Large intestine (tissue), 3 donors: Measurements from ENCODE around the gene ASAP2. TPM values are rescaled to one million over a fixed set of nuclear protein-coding genes. Genes with fewer than 3 reads are reported as not detected.

Experiments used
- DNase-seq, 2 donors: peaks; one replicate each; pipeline versions ENCODE4 v3.0.0 to v3.0.0-alpha.2; 2013
- H3K27ac ChIP-seq: one replicate; pipeline ENCODE4 v1.5.1; 2013; ENCODE audit warnings: low read length
- H3K27me3 ChIP-seq: 2 replicates; pipeline ENCODE4 v1.6.1; 2013; ENCODE audit warnings: low read length; ENCODE audit not compliant: control insufficient read depth, insufficient read depth
- H3K36me3 ChIP-seq: 2 replicates; pipeline ENCODE4 v1.6.1; 2013; ENCODE audit warnings: low read length; ENCODE audit not compliant: control insufficient read depth, insufficient read depth
- H3K4me1 ChIP-seq: one replicate; pipeline ENCODE4 v1.6.1; 2013; ENCODE audit warnings: low read length; ENCODE audit not compliant: control insufficient read depth, insufficient read depth
- H3K4me3 ChIP-seq: one replicate; pipeline ENCODE4 v1.5.1; 2013; ENCODE audit warnings: low read length
- H3K9me3 ChIP-seq: one replicate; pipeline ENCODE4 v1.6.1; 2013; ENCODE audit warnings: mild to moderate bottlenecking, low read depth, low read length, moderate library complexity; ENCODE audit not compliant: control insufficient read depth
- WGBS: methylation state at CpG from one replicate; pipeline ENCODE4 v1.1.5; 2013; ENCODE audit warnings: low lambda C conversion rate; ENCODE audit not compliant: insufficient coverage; 5-methylcytosine and 5-hydroxymethylcytosine counted together
- polyA plus RNA-seq: library from polyadenylated mRNA; unstranded; fragments of 120-200 nt; gene quantifications from one replicate; pipeline ENCODE4 v1.2.1, GENCODE V29; 2013

Gene ASAP2
- polyA plus RNA-seq, 1 donor: 20.0 TPM

DNA sequence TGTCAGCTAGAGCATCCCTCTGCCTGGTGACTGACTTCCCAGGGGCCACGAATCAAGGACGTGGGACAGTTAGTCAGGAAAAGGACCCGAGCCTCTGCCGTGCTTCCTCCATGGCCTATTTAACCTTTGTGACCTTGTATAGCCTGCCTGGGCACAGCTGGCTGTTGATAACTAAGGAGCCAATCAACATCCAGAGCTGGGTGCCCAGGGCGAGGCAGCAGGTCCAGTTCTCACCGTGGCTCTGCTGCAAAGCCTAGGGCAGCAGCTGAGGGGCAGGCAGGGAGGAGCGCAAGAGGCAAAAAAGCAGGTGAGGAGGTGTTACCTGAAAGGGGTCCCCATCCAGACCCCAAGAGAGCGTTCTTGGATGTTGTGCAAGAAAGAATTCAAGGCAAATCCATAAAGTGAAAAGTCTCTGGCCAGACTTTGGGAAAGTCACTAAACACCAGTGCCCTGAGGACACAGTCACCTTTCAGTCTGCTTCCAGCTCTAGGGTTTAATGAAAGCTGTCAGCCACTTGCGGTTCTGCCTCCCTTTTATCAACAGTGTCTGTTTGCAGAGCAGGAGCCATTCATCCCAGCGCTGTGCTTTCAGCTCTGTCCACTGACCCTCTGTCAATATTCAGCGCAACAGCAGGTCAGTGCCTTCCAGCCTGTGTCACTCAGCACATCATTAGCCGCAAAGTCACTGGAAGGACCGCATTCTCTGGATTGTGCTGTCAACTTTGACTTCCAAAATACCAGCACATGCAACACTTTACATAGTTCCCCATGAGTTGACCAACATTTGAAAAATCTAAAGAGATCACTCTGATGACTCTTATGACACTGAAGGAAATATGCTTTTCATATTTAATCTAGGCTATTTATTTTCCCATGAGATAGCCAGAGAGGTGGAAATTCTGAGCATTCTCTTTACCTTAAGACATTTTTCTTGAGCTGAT lies 38.6 kb upstream of the ASAP2 start:
- WGBS: 40% methylated on average over 1 of the region's 13 CpGs
- no peaks in the 10 kb centered on the region for H3K36me3 ChIP-seq
- no peak overlapping the region for H3K27ac ChIP-seq
- no peaks in the 10 kb centered on the region for H3K27me3 ChIP-seq
- DNase-seq: no peak
- H3K4me3 ChIP-seq: no peak overlapping the region
- H3K9me3 ChIP-seq: no peaks in the 10 kb centered on the region
- peaks cover 5% of the 10 kb centered on the region for H3K4me1 ChIP-seq

DNA sequence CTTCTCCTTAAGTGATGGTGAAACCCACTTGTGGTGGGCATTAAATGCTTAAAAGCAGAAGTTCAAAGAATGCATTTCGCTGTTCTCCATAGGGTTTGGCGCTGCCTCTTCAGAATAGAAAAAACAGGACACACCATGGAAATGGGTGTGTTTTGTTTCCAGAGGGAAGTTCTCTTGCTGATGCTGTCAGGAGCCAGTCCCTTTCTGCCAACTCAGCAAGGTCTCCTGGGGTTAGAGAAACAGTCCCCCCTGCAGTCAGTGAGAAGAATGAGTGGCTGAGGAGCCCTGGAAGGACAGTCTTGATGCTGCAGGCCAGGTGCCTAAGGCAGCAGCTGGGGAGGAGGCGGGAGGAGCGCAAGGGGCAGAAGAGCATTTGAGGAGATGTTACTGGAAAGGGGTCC lies 37.8 kb upstream of the ASAP2 start:
- H3K4me3 ChIP-seq: no peak overlapping the region
- no peaks in the 10 kb centered on the region for H3K9me3 ChIP-seq
- peaks cover 5% of the 10 kb centered on the region for H3K4me1 ChIP-seq
- H3K27ac ChIP-seq: no peak overlapping the region
- no peaks in the 10 kb centered on the region for H3K36me3 ChIP-seq
- DNase-seq: no peak
- WGBS: no CpG with 5 or more reads among the region's 4 CpGs
- no peaks in the 10 kb centered on the region for H3K27me3 ChIP-seq

DNA sequence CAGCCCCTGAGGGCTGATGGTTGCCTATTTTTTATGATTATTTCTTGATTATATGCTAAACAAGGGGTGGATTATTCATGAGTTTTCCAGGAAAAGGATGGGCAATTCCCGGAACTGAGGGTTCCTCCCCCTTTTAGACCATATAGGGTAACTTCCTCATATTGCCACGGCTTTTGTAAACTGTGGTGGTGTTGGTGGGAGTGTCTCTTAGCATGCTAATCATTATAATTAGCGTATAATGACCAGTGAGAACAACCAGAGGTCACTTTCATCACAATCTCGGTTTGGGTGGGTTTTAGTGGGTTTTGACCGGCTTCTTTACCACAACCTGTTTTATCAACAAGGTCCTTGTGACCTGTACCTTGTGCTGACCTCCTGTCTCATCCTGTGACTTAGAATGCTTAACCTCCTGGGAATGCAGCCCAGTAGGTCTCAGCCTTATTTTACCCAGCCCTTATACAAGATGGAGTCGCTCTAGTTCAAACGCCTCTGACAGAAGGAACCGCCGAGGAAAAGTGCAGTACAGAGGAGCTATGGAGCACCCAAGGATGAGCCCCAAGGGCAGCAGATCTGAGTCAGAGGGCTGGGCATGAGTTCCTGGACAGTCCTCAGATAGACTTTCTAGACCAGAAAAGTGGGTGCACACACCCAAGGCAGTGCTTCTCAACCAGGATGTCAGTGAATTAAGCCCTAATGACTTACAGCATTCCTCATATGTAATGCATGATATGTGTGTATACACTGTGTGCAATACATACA lies 37.1 kb upstream of the ASAP2 start:
- H3K27ac ChIP-seq: no peak overlapping the region
- H3K27me3 ChIP-seq: no peaks in the 10 kb centered on the region
- DNase-seq: no peak
- no peaks in the 10 kb centered on the region for H3K9me3 ChIP-seq
- H3K36me3 ChIP-seq: no peaks in the 10 kb centered on the region
- peaks cover 5% of the 10 kb centered on the region for H3K4me1 ChIP-seq
- WGBS: no CpG with 5 or more reads among the region's 9 CpGs
- H3K4me3 ChIP-seq: no peak overlapping the region

DNA sequence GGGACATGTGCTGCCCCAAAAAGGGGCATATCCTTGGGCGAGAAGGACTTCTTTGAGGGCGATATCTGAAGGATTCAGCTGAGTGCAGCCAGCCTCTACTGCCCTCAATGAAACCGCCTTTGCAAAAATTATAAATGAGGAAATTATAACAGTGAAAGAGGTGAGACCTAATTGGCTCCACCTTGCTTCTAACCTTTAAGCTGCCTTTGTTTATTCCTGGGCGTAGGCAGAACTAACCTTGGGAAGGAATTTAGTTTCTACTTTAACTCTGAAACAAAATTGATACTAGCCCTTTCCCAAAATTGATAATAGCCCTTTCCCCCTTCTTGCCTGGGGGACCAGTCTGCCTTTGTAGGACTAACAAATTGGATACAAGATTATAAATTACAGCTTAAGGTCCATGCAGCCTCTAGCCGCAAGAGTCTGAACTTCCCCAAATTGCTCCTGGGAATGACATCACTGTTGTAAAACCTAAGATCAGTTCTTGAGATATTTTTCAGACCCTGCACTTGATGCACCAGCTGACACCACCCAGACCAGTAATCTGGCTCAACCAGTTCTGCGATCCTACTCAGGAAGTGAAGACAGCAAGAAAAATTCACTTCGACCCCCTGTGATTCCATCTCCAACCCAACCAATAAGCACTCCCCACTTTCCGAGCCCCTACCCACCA lies 36.0 kb upstream of the ASAP2 start:
- Histone ChIP-seq H3K9me3 (no peaks in the 10 kb centered on the region), H3K27me3 (no peaks in the 10 kb centered on the region), H3K4me1 (peaks cover 5% of the 10 kb centered on the region), H3K36me3 (no peaks in the 10 kb centered on the region), H3K4me3 (no peak overlapping the region), H3K27ac (no peak overlapping the region)
- WGBS: 45% methylated on average over 2 of the region's 8 CpGs
- DNase-seq: peak; percentile 65 to 82

DNA sequence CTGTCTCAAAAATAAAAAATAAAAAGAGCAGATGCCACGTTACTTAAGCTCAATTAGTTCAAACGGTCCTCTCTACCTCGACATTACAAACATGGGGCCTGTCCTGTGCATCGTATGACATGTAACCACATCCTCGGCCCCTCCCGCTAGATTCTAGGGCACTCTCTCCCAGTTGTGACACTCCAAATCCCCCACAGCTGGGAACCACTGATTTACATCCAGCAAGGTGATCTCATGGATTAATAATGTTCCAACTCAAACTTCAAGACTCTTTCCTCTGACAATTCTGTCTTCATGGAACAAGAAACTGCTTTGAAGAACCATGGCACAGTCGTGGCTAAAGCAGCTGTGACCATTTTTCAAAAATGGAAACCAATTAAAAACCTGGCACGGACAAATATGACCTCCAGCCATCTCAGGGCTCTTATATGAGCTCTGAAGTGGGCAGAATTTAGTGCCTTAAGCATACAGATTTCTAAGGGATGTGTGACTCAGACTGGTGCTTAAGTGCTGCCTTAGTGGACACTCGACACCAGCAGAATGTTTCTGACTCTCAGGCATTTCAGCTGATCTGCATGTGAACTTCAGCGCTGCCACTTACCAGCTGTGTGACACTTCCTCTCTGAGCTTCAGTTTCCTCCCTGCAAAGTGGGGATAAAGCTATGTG lies 31.7 kb upstream of the ASAP2 start:
- Histone ChIP-seq H3K4me1 (peaks cover 22% of the 10 kb centered on the region), H3K4me3 (no peak overlapping the region), H3K27ac (no peak overlapping the region), H3K36me3 (no peaks in the 10 kb centered on the region), H3K27me3 (no peaks in the 10 kb centered on the region), H3K9me3 (no peaks in the 10 kb centered on the region)
- DNase-seq: no peak
- WGBS: no CpG with 5 or more reads among the region's 10 CpGs

DNA sequence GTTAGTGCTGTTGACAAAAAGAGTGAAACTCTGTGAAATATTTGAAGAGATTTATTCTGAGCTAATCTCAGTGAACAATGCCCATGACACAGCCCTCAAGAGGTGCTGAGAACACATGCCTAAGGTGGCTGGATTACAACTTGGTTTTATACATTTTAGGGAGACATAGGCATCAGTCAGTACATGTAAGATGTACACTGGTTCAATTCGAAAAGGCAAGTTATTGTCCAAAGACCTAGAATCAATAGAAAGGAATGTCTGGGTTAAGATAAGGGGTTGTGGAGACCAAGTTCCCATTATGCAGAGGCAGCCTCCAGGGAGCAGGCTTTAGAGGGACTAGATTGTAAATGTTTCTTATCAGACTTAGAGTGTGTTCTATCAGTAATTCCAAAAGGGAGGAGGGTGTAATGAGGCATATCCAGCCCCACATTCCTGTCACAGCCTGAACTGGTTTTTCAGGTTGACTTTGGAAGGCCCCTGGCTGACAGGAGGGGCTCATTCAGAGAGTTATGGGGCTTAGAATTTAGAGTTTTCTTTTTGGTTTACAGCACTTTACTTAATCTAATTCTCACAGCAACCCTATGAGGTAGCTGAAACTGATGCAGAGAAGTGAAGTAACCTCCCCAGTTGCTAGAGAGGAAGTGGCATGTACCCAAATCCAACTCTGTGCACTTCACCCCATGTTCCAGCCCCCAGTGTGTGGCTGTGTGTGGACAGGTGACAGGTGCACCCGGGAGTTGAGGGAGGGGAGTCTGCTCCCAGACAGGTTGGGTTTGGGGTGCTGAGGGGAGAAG lies 28.3 kb upstream of the ASAP2 start:
- H3K36me3 ChIP-seq: no peaks in the 10 kb centered on the region
- no peak overlapping the region for H3K4me3 ChIP-seq
- no peaks in the 10 kb centered on the region for H3K9me3 ChIP-seq
- no CpG with 5 or more reads among the region's 2 CpGs for whole genome bisulfite sequencing
- peaks cover 19% of the 10 kb centered on the region for H3K4me1 ChIP-seq
- no peaks in the 10 kb centered on the region for H3K27me3 ChIP-seq
- peak; percentile 41 to 67 for DNase-seq
- H3K27ac ChIP-seq: peak overlapping the region; percentile 77

DNA sequence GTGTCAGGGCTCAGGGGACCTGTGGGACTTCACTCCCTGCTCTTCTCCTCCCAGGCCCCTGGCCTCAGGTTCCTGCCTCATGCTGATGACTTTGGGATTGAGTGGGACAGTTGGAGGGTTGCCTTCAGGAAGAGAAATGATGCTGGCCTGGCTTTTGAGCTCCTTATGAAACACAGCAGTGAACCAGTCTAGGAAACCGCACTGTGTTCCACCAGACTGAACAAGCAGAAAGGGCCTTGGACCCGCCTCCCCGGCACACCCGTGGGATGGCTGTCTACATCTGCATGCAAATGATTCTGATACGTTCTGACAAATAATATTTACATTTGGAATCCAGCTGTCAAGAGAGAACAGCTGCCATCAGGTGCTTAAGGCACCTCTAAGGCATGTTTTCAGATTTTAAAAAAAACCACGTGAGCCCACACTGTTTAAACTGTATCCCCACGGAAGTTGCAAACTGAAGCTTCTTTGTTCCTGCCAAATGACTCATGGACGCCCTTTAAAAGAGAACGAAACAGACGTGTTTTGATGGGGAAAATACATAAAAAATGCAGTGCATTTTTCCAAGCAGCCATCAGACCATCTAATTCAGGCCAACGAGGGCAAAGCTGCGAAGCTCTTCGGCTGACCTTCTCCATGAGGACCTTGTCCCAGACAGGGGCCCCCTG lies 27.6 kb upstream of the ASAP2 start:
- Histone ChIP-seq H3K36me3 (no peaks in the 10 kb centered on the region), H3K27ac (peak overlapping the region; percentile 77), H3K27me3 (no peaks in the 10 kb centered on the region), H3K4me3 (no peak overlapping the region), H3K9me3 (no peaks in the 10 kb centered on the region), H3K4me1 (peaks cover 23% of the 10 kb centered on the region)
- no CpG with 5 or more reads among the region's 13 CpGs for WGBS
- DNase-seq: peak; percentile 52 to 81

DNA sequence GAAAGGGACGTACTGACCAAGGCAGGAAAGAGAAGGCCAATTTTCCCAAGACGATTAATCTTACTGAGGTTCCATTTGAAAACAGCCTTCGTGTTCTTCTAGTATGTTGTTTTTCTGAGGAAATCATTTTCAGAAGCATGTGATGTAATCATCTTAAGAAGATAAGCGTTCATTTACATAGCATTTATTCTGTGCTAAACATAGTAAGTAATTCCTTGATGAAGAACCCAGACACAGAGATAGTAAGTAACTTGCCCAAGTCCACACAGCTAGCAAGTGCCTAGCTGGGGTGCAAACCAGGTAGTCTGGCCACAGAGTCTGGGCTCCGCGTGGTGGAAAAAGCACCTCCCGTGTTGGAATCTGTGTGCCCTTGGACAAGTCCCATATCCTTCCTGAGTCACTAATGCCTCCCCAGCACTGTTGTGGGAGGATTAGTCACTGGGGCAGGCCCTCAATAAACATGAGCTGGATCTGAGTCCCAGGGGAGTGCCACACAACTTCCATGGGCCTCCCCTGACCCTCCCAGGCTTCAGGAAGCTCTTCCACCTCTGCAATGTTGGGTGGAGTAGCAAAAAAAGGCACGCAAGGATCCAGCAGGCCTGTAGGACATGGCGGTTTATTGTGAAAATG lies 26.9 kb upstream of the ASAP2 start:
- DNase-seq: peak in 1 of 2 donors; percentile 40
- Histone ChIP-seq H3K4me1 (peaks cover 28% of the 10 kb centered on the region), H3K9me3 (no peaks in the 10 kb centered on the region), H3K27me3 (no peaks in the 10 kb centered on the region), H3K4me3 (no peak overlapping the region), H3K27ac (peak overlapping the region; percentile 77), H3K36me3 (no peaks in the 10 kb centered on the region)
- 0% methylated on average over 1 of the region's 9 CpGs for WGBS

DNA sequence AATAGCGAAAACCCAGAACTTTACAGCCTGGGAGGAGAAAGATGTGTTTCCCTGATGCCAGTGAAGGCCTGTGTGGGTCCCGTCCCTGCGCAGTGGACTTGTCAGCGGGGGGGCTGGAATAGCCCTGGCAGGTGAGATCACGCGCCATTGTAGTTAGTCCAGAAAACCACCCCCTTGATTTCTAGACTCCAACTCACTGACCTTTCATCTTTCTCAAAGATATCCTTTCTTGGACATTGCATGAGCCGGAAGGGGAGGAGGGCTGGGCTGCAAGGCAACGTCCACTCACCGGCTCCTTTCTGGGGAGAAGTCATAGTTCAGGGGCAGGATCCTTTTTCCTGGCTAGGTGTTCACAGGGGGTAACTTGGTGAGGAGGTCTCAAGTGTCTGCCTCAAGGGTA lies 22.3 kb upstream of the ASAP2 start:
- DNase-seq: peak; percentile 35 to 61
- Histone ChIP-seq H3K4me3 (no peak overlapping the region), H3K36me3 (no peaks in the 10 kb centered on the region), H3K4me1 (peaks cover 15% of the 10 kb centered on the region), H3K27me3 (no peaks in the 10 kb centered on the region), H3K9me3 (no peaks in the 10 kb centered on the region), H3K27ac (no peak overlapping the region)
- no CpG with 5 or more reads among the region's 9 CpGs for WGBS
